Activated naive CD8-positive, alpha-beta T cell treated with anti-CD3 and anti-CD28 coated beads for 36 hours (primary cell): ENCODE results near the gene OR51S1. TPM values are rescaled to one million over a fixed set of nuclear protein-coding genes. Genes with fewer than 3 reads are reported as not detected.
"Not testable (repeated sequence)": the region's sequence is repeated elsewhere in the genome, so short reads cannot be mapped to it uniquely, and the experiment has no call there.

Source experiments
- DNase-seq: peaks from one replicate; pipeline ENCODE4 v3.0.0; 2021
- H3K27ac Mint-ChIP-seq: one replicate; pipeline ENCODE4 v1.8.0; 2022; ENCODE audit warnings: mild to moderate bottlenecking, moderate library complexity, mixed read lengths
- H3K27me3 Mint-ChIP-seq: one replicate; pipeline ENCODE4 v1.8.0; 2022; ENCODE audit warnings: mild to moderate bottlenecking, mixed read lengths
- H3K36me3 Mint-ChIP-seq: one replicate; pipeline ENCODE4 v1.8.0; 2021; ENCODE audit warnings: mild to moderate bottlenecking, mixed read lengths
- H3K4me1 Mint-ChIP-seq: one replicate; pipeline ENCODE4 v1.8.0; 2021; ENCODE audit warnings: mixed read lengths
- H3K4me3 Mint-ChIP-seq: one replicate; pipeline ENCODE4 v1.8.0; 2022; ENCODE audit warnings: mild to moderate bottlenecking, moderate library complexity, mixed read lengths
- H3K9me3 Mint-ChIP-seq: one replicate; pipeline ENCODE4 v1.8.0; 2022; ENCODE audit warnings: mixed read lengths
- total RNA-seq, 2 experiments: library from RNA; stranded (reverse); gene quantifications; one replicate each; pipeline ENCODE4 v1.2.3, GENCODE V29; 2021

The OR51S1 gene, protein sequence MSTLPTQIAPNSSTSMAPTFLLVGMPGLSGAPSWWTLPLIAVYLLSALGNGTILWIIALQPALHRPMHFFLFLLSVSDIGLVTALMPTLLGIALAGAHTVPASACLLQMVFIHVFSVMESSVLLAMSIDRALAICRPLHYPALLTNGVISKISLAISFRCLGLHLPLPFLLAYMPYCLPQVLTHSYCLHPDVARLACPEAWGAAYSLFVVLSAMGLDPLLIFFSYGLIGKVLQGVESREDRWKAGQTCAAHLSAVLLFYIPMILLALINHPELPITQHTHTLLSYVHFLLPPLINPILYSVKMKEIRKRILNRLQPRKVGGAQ
- total RNA-seq: not detected

- H3K27me3 Mint-ChIP-seq: peaks cover 8% of the 10 kb centered on the region
- H3K36me3 Mint-ChIP-seq: no peaks in the 10 kb centered on the region
- no peaks in the 10 kb centered on the region for H3K4me1 Mint-ChIP-seq
- no peak within 1 kb of the TSS for H3K4me3 Mint-ChIP-seq
- DNase-seq: no peak
- no peaks in the 10 kb centered on the region for H3K9me3 Mint-ChIP-seq
- H3K27ac Mint-ChIP-seq: no peak within 1 kb of the TSS
Measured at GRCh38 chr11:4848908-4849532, at the start of gene OR51S1. OR51S1 (minus strand) TSS chr11:4849208; CDS start chr11:4849208, 0 bp downstream.

DNA sequence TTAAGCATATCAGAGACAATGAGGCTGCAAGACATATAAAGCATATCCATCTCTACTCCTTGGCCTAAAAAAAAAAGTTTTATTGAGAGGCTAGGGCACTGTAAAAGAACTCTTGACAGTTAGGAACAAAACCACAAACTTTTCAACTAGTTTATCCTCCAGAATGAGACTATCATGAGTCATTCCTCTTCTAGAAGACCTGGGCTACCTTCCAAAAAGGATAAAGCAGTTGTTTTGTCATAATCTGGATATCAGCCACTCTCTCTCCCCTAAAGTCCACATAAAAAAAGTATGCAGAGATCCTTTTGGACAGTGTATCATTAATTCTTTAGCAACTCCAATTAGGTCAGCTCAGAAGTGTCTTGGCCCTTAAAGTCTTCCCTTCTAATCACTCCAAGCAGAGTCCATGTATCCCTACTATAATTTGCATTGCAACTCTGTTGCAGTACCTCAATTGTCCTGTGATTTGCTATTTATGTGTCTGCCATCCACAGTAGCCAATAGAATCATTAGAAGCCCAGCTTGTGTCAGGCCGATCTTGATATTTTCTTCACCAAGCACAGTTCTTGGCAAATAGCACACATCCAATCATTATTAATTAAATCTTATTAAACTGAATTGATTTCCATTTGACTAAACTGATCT is 43.1 kb upstream of the OR51S1 start:
- no peaks in the 10 kb centered on the region for H3K9me3 Mint-ChIP-seq
- peaks cover 6% of the 10 kb centered on the region for H3K27me3 Mint-ChIP-seq

GRCh38 chr11:4890279-4890678 is 41.3 kb upstream of the OR51S1 start:
- Mint-ChIP-seq H3K36me3 (no peaks in the 10 kb centered on the region), H3K27ac (no peak overlapping the region), H3K4me3 (no peak overlapping the region), H3K27me3 (no peaks in the 10 kb centered on the region), H3K4me1 (no peaks in the 10 kb centered on the region), H3K9me3 (no peaks in the 10 kb centered on the region)
- no peak for DNase-seq

More for the DNA sequence above, 43.1 kb upstream of the OR51S1 start:
- H3K27ac Mint-ChIP-seq: no peak overlapping the region
- H3K4me3 Mint-ChIP-seq: no peak overlapping the region
- no peaks in the 10 kb centered on the region for H3K36me3 Mint-ChIP-seq
- no peaks in the 10 kb centered on the region for H3K4me1 Mint-ChIP-seq
- DNase-seq: no peak

- Mint-ChIP-seq H3K9me3 (no peaks in the 10 kb centered on the region), H3K27me3 (no peaks in the 10 kb centered on the region), H3K4me1 (no peaks in the 10 kb centered on the region), H3K36me3 (no peaks in the 10 kb centered on the region), H3K27ac (no peak overlapping the region), H3K4me3 (no peak overlapping the region)
- no peak for DNase-seq
Measured at GRCh38 chr11:4887591-4887990, 38.6 kb upstream of the OR51S1 start.

DNA sequence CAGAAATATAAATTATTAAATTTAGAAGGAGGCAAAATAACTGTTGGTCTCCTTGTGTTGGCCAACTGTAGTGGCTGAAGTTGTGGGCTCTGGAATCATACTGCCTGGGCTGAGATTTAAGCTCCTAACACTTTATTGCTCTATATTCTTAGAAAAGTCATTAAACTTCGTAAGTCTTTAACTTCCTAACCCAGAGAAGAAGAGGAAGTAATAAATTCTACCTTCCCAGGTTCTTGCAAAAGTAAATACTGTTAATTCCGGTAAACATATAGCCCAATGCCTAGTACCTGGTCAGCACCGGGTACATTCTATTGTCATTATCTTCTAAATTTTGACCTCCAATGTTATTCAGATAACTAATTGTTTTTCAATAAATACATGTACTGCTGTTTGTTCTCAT is 37.2 kb upstream of the OR51S1 start:
- Mint-ChIP-seq H3K36me3 (no peaks in the 10 kb centered on the region), H3K9me3 (no peaks in the 10 kb centered on the region), H3K4me1 (no peaks in the 10 kb centered on the region), H3K27me3 (no peaks in the 10 kb centered on the region), H3K4me3 (no peak overlapping the region), H3K27ac (no peak overlapping the region)
- no peak for DNase-seq

DNA sequence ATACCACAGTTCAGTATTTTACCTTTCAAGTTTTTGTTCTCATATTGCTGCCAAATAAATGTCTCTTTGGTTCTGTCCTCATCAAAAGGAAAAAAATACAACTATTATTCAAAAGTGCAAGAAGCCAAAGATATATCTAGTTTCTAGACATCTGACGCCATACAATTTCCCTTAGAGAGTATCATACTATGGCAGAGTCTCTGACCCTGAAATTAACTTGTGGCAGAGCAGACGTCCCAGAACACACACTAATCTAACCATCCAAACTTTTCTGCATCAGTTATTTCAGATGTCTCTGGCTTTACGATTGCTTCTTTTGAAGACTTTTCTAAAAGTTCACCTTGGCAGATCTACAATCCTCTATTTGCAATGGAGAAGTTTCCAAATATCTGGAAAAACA is 35.4 kb upstream of the OR51S1 start:
- no peaks in the 10 kb centered on the region for H3K4me1 Mint-ChIP-seq
- H3K27me3 Mint-ChIP-seq: no peaks in the 10 kb centered on the region

GRCh38 chr11:4882543-4882942 is 33.5 kb upstream of the OR51S1 start:
- Mint-ChIP-seq H3K4me3 (no peak overlapping the region), H3K4me1 (no peaks in the 10 kb centered on the region), H3K36me3 (no peaks in the 10 kb centered on the region), H3K9me3 (no peaks in the 10 kb centered on the region), H3K27me3 (no peaks in the 10 kb centered on the region), H3K27ac (no peak overlapping the region)
- DNase-seq: no peak

More for the DNA sequence above, 35.4 kb upstream of the OR51S1 start:
- no peak for DNase-seq
- no peaks in the 10 kb centered on the region for H3K36me3 Mint-ChIP-seq
- no peak overlapping the region for H3K27ac Mint-ChIP-seq
- H3K9me3 Mint-ChIP-seq: no peaks in the 10 kb centered on the region
- H3K4me3 Mint-ChIP-seq: no peak overlapping the region

DNA sequence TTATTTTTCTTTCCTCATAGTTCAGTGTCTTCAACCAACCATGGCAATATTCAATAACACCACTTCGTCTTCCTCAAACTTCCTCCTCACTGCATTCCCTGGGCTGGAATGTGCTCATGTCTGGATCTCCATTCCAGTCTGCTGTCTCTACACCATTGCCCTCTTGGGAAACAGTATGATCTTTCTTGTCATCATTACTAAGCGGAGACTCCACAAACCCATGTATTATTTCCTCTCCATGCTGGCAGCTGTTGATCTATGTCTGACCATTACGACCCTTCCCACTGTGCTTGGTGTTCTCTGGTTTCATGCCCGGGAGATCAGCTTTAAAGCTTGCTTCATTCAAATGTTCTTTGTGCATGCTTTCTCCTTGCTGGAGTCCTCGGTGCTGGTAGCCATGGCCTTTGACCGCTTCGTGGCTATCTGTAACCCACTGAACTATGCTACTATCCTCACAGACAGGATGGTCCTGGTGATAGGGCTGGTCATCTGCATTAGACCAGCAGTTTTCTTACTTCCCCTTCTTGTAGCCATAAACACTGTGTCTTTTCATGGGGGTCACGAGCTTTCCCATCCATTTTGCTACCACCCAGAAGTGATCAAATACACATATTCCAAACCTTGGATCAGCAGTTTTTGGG is 33.0 kb upstream of the OR51S1 start, which contains the start of gene OR51T1:
Gene OR51T1, plus strand, starts transcription at position 41 of the 641 bp plus-strand sequence. Its CDS starts 0 bp downstream, at position 41.
- Mint-ChIP-seq H3K27me3 (no peaks in the 10 kb centered on the region), H3K4me1 (no peaks in the 10 kb centered on the region), H3K9me3 (no peaks in the 10 kb centered on the region), H3K4me3 (no peak within 1 kb of the TSS), H3K27ac (no peak within 1 kb of the TSS), H3K36me3 (no peaks in the 10 kb centered on the region)
- DNase-seq: no peak

DNA sequence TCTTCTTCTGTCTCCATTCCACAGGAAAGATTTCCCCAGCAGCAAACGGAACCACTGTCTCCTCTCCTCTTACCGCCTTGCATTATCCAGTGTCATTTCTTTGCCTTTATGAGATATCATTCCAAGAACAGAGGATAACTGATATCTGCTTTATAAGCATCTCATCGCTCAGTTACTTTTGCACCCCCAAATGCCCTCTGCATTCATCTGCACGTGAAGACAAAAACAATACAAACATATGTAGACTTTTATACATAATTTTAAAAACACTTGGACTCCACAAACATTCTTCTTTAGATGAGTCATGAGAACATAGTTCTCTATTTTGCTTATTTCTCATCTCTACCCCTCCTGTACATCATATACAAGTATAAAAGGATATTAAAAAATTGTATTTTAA is 32.2 kb upstream of the OR51S1 start:
- no peaks in the 10 kb centered on the region for H3K36me3 Mint-ChIP-seq
- H3K4me1 Mint-ChIP-seq: no peaks in the 10 kb centered on the region
- no peaks in the 10 kb centered on the region for H3K9me3 Mint-ChIP-seq
- no peaks in the 10 kb centered on the region for H3K27me3 Mint-ChIP-seq
- no peak for DNase-seq
- H3K27ac Mint-ChIP-seq: no peak overlapping the region
- H3K4me3 Mint-ChIP-seq: no peak overlapping the region

DNA sequence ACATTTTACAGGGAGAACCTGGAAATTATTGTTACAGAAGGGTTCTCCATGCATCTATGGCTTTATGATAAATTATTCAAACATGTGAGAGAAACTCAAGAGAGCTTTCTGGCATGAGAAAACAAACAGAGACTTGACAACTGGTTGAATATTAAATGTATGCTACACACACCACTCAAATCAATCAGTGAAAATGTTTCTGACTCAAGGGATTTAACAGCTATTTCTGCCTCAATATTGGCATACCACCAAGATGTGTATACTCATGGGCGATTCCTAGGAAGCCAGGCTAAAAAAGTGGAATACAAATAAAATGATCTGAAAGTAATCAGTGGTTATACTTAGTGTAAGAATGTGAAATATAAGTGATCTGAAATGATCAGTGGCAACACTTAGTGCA is 16.8 kb upstream of the OR51S1 start:
- H3K4me1 Mint-ChIP-seq: no peaks in the 10 kb centered on the region
- no peak overlapping the region for H3K4me3 Mint-ChIP-seq
- peaks cover 2% of the 10 kb centered on the region for H3K9me3 Mint-ChIP-seq
- peaks cover 7% of the 10 kb centered on the region for H3K27me3 Mint-ChIP-seq
- no peaks in the 10 kb centered on the region for H3K36me3 Mint-ChIP-seq
- DNase-seq: no peak
- H3K27ac Mint-ChIP-seq: no peak overlapping the region

GRCh38 chr11:4863876-4864275 is 14.9 kb upstream of the OR51S1 start:
- Mint-ChIP-seq H3K9me3 (peaks cover 2% of the 10 kb centered on the region), H3K27me3 (peaks cover 7% of the 10 kb centered on the region), H3K4me1 (no peaks in the 10 kb centered on the region), H3K4me3 (no peak overlapping the region), H3K36me3 (no peaks in the 10 kb centered on the region), H3K27ac (no peak overlapping the region)
- no peak for DNase-seq

DNA sequence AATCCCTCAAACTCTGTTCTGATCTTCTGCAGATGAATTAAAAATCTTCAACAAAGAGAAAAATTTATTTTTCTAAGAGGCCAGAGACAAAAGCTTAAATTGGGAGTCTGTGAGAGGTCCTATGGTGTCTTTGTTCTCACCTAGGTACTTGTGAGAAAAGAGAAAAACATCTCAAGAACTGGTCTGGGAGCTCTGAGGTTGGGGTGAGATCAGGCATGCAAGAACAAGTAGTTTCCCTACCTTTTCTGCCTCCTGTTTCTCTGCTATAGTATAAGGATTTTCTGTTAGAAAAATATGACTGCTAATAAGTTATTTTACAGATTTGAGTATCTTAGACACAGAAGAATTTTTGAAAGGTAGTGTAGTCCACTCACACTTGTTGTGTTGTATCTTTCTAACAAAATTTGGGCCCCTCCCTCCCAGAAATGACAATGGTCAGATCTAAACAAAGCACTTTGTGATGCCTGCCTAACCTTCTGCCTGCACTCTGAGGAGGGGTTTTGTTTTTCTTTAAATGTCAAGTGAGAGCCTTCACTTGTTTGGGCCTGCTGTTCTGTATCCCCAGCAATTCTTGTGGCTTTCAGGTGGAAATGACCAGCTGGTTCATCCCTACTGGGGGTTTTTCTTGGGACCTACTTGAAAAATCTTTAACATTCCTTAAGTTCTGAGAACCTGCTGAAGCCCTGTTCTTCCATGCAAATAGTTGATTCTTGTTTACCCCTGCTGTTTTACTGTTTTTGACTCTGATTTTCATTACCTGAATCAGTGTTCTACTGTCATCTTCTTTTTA is 13.6 kb upstream of the OR51S1 start:
- peaks cover 7% of the 10 kb centered on the region for H3K27me3 Mint-ChIP-seq
- H3K36me3 Mint-ChIP-seq: no peaks in the 10 kb centered on the region
- no peak overlapping the region for H3K27ac Mint-ChIP-seq
- peaks cover 2% of the 10 kb centered on the region for H3K9me3 Mint-ChIP-seq
- no peak for DNase-seq
- no peaks in the 10 kb centered on the region for H3K4me1 Mint-ChIP-seq
- no peak overlapping the region for H3K4me3 Mint-ChIP-seq

GRCh38 chr11:4854286-4854685 is 5.3 kb upstream of the OR51S1 start:
- not testable (repeated sequence) for H3K4me1 Mint-ChIP-seq, DNase-seq, H3K27ac Mint-ChIP-seq, H3K27me3 Mint-ChIP-seq, H3K9me3 Mint-ChIP-seq, H3K36me3 Mint-ChIP-seq, H3K4me3 Mint-ChIP-seq

DNA sequence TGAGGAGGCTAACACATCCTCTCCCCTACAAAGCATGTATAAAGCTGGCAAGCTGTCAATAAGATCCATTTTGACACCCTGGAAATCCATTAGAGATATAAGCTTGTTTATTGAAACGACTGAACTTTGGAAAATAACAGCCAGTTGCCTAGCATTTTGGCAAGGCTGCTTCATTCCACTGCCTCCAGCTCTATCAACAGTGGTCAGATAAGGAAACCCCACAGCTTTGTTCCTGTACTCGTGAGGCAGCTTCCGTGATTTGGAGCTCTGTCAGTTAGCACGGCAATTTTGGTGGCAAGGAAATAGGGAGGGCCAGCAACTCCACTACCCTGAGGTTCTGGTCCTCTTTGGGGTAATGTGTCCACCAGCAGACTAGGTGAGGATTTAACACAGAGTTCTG is 2.0 kb upstream of the OR51S1 start:
- H3K9me3 Mint-ChIP-seq: no peaks in the 10 kb centered on the region
- peaks cover 8% of the 10 kb centered on the region for H3K27me3 Mint-ChIP-seq
- no peaks in the 10 kb centered on the region for H3K36me3 Mint-ChIP-seq
- no peaks in the 10 kb centered on the region for H3K4me1 Mint-ChIP-seq
- H3K4me3 Mint-ChIP-seq: no peak overlapping the region
- no peak overlapping the region for H3K27ac Mint-ChIP-seq
- DNase-seq: no peak
